Measurements from ENCODE around the gene C2CD2. TPM values are rescaled to one million over a fixed set of nuclear protein-coding genes. Genes with fewer than 3 reads are reported as not detected.

The C2CD2 gene
- total RNA-seq, 1 experiment from 2014 or later: 12.6 TPM

DNA sequence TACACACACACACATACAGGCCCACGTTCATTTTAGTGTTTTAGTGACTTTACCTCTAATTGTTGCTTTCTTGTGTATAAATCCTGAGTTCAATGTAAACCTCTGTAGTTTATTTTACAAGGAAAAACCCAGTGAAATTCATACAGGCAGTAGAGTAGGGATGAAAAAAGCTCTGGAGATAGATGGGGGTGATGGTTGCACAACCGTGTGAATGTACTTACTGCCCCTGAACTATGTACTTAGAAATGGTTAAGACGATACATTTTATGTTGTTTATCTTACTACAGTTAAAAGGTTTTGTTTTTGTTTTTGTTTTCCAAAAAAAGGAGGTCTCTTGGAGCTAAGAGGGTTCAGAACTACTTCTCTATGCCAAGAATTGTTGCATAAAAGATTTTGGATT is 45.0 kb downstream of the C2CD2 start:
- H3K27me3 ChIP-seq (replicated peaks; ENCODE audit: control insufficient read depth, insufficient read depth, low read length): no peaks in the 10 kb centered on the region
- Mint-ChIP-seq H3K4me1 (ENCODE audit: low read depth, unreplicated experiment) (no peaks in the 10 kb centered on the region), H3K27ac (ENCODE audit: unreplicated experiment) (no peak overlapping the region), H3K9me3 (ENCODE audit: unreplicated experiment) (no peaks in the 10 kb centered on the region), H3K27me3 (ENCODE audit: insufficient read depth, unreplicated experiment) (no peaks in the 10 kb centered on the region), H3K36me3 (ENCODE audit: insufficient read depth, unreplicated experiment) (peaks cover 29% of the 10 kb centered on the region), H3K4me3 (ENCODE audit: unreplicated experiment) (no peak overlapping the region)
- H3K4me3 ChIP-seq (ENCODE audit: low read depth, low read length): no peak overlapping the region
- ChIA-PET CTCF (no interaction called here), POLR2A (no interaction called here)
- no peaks in the 10 kb centered on the region for H3K9me3 ChIP-seq
- intact Hi-C loops (cut with micrococcal nuclease; ENCODE audit: unreplicated experiment): no loop called here
- H3K36me3 ChIP-seq (ENCODE audit: control insufficient read depth, insufficient read depth, low read length): no peaks in the 10 kb centered on the region
- no peak for DNase-seq
- TF ChIP-seq, protein P1, sequence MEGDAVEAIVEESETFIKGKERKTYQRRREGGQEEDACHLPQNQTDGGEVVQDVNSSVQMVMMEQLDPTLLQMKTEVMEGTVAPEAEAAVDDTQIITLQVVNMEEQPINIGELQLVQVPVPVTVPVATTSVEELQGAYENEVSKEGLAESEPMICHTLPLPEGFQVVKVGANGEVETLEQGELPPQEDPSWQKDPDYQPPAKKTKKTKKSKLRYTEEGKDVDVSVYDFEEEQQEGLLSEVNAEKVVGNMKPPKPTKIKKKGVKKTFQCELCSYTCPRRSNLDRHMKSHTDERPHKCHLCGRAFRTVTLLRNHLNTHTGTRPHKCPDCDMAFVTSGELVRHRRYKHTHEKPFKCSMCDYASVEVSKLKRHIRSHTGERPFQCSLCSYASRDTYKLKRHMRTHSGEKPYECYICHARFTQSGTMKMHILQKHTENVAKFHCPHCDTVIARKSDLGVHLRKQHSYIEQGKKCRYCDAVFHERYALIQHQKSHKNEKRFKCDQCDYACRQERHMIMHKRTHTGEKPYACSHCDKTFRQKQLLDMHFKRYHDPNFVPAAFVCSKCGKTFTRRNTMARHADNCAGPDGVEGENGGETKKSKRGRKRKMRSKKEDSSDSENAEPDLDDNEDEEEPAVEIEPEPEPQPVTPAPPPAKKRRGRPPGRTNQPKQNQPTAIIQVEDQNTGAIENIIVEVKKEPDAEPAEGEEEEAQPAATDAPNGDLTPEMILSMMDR (IDR thresholded peaks at IDR 0.05; ENCODE audit: insufficient read depth in 1 of 2, low read depth in 1 of 2, low read length in 1 of 2, severe bottlenecking in 1 of 2, unreplicated experiment in 1 of 2): no peak
- no peaks in the 10 kb centered on the region for H3K4me1 ChIP-seq
- no TSS peak for BruUV-seq (replicated peaks)

DNA sequence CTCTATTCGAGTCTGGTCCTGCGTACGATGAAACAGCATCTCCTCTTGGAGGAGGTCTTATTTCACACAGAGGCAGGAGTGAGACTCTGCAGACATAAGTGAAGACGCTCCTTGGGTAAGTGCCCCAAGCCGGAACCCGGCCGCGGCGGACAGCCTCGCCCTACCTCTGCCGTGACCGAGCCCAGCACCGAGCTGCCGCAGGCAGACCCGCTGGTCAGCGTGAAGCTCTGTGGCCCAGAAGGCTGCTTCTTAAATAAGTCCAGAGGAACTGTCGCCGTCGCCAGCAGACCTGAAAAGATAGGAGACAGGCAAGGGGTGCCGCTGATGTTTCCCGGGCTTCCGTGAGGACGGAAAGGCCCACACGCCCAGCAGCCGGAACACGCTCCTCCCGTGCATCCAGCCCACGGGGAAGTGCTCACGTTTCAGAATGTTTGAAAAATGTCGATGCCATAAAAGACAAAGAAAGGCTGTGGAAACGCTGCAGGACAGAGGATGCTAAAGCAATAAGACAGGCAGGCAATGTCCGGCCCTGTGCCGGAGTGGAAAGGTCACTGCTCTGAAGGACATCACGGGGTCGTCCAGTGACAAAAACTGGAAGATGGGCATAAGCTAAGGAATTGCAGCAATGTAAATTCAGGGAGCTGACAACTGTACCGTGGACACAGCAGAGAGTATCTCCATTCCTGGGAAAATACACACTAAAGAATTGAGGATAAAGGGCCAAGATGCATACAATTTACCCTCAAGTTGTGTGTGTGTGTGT is 46.1 kb downstream of the C2CD2 start:
- Histone ChIP-seq H3K36me3 (ENCODE audit: control insufficient read depth, insufficient read depth, low read length) (no peaks in the 10 kb centered on the region), H3K4me1 (no peaks in the 10 kb centered on the region), H3K9me3 (no peaks in the 10 kb centered on the region), H3K4me3 (ENCODE audit: low read depth, low read length) (no peak overlapping the region), H3K27me3 (replicated peaks; ENCODE audit: control insufficient read depth, insufficient read depth, low read length) (no peaks in the 10 kb centered on the region)
- DNase-seq: no peak
- intact Hi-C loops (cut with micrococcal nuclease; ENCODE audit: unreplicated experiment): no loop called here
- Mint-ChIP-seq H3K27ac (ENCODE audit: unreplicated experiment) (no peak overlapping the region), H3K4me3 (ENCODE audit: unreplicated experiment) (no peak overlapping the region), H3K9me3 (ENCODE audit: unreplicated experiment) (no peaks in the 10 kb centered on the region), H3K36me3 (ENCODE audit: insufficient read depth, unreplicated experiment) (peaks cover 28% of the 10 kb centered on the region), H3K4me1 (ENCODE audit: low read depth, unreplicated experiment) (no peaks in the 10 kb centered on the region), H3K27me3 (ENCODE audit: insufficient read depth, unreplicated experiment) (no peaks in the 10 kb centered on the region)
- BruUV-seq (replicated peaks): no TSS peak
- ChIA-PET POLR2A (no interaction called here), CTCF (no interaction called here)
- TF ChIP-seq, protein P1 (IDR thresholded peaks at IDR 0.05; ENCODE audit: insufficient read depth in 1 of 2, low read depth in 1 of 2, low read length in 1 of 2, severe bottlenecking in 1 of 2, unreplicated experiment in 1 of 2): no peak

DNA sequence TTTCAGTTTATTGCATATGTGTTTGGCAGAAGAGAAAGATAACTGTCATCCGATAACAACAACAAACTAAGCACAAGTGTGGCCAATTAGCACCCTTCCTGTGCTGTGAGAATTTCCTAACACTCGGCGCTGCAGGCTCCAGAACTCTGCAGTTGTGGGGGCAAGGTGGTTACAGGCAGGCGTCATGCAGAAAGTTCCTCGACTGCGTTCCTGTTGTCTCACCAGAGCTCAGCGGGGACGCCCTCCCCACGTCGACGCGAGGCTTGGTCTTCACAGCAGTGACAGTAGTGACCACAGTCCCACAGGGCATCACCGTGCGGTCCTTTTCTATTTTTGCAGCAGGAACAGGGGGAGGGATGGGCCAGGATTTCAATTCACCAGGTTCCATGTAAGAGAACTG is 47.0 kb downstream of the C2CD2 start:
- no TSS peak for BruUV-seq (replicated peaks)
- Mint-ChIP-seq H3K4me3 (ENCODE audit: unreplicated experiment) (no peak overlapping the region), H3K27me3 (ENCODE audit: insufficient read depth, unreplicated experiment) (no peaks in the 10 kb centered on the region), H3K36me3 (ENCODE audit: insufficient read depth, unreplicated experiment) (peaks cover 19% of the 10 kb centered on the region), H3K9me3 (ENCODE audit: unreplicated experiment) (no peaks in the 10 kb centered on the region), H3K27ac (ENCODE audit: unreplicated experiment) (no peak overlapping the region), H3K4me1 (ENCODE audit: low read depth, unreplicated experiment) (no peaks in the 10 kb centered on the region)
- Histone ChIP-seq H3K4me1 (no peaks in the 10 kb centered on the region), H3K27me3 (replicated peaks; ENCODE audit: control insufficient read depth, insufficient read depth, low read length) (no peaks in the 10 kb centered on the region), H3K9me3 (no peaks in the 10 kb centered on the region), H3K4me3 (ENCODE audit: low read depth, low read length) (no peak overlapping the region), H3K36me3 (ENCODE audit: control insufficient read depth, insufficient read depth, low read length) (no peaks in the 10 kb centered on the region)
- intact Hi-C loops (cut with micrococcal nuclease; ENCODE audit: unreplicated experiment): no loop called here
- DNase-seq: no peak
- ChIA-PET POLR2A (no interaction called here), CTCF (no interaction called here)
- TF ChIP-seq, protein P1 (IDR thresholded peaks at IDR 0.05; ENCODE audit: insufficient read depth in 1 of 2, low read depth in 1 of 2, low read length in 1 of 2, severe bottlenecking in 1 of 2, unreplicated experiment in 1 of 2): no peak

Data from Caco-2 (cell line).